Measurements from ENCODE around the gene IL17A. TPM values are rescaled to one million over a fixed set of nuclear protein-coding genes. Genes with fewer than 3 reads are reported as not detected.

IL17A gene
- total RNA-seq, 1 experiment from 2014 or later = not detected

DNA sequence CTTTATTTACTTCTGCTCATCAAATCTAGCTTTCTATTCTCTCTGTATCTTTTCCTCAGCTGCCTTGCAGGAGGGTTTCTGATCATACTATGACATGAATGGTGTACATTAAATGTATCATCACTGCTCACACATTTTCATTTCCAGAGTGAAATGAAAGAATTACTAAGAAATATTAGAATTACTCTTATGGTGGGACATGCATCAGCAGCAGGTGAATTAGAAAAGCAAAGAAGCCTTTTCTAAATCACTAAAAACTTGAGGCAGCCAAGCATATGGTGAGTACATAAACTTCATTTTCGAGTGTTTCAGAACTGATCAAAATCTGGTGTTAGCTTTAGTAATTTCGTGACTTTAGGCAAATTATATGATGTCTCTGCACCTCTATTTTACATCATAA, 23.6 kb downstream of the IL17A start (continued):
- TF ChIP-seq, protein P1, sequence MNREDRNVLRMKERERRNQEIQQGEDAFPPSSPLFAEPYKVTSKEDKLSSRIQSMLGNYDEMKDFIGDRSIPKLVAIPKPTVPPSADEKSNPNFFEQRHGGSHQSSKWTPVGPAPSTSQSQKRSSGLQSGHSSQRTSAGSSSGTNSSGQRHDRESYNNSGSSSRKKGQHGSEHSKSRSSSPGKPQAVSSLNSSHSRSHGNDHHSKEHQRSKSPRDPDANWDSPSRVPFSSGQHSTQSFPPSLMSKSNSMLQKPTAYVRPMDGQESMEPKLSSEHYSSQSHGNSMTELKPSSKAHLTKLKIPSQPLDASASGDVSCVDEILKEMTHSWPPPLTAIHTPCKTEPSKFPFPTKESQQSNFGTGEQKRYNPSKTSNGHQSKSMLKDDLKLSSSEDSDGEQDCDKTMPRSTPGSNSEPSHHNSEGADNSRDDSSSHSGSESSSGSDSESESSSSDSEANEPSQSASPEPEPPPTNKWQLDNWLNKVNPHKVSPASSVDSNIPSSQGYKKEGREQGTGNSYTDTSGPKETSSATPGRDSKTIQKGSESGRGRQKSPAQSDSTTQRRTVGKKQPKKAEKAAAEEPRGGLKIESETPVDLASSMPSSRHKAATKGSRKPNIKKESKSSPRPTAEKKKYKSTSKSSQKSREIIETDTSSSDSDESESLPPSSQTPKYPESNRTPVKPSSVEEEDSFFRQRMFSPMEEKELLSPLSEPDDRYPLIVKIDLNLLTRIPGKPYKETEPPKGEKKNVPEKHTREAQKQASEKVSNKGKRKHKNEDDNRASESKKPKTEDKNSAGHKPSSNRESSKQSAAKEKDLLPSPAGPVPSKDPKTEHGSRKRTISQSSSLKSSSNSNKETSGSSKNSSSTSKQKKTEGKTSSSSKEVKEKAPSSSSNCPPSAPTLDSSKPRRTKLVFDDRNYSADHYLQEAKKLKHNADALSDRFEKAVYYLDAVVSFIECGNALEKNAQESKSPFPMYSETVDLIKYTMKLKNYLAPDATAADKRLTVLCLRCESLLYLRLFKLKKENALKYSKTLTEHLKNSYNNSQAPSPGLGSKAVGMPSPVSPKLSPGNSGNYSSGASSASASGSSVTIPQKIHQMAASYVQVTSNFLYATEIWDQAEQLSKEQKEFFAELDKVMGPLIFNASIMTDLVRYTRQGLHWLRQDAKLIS (CRISPR knock-in tag; IDR thresholded peaks at IDR 0.05; ENCODE audit: borderline replicate concordance) = no peak

- H3K4me1 Mint-ChIP-seq = peaks cover 14% of the 10 kb centered on the region
- H3K4me3 Mint-ChIP-seq = no peak overlapping the region
- no peaks in the 10 kb centered on the region for H3K27me3 Mint-ChIP-seq (ENCODE audit: low read depth)
- H3K36me3 Mint-ChIP-seq = no peaks in the 10 kb centered on the region
- POLR2A ChIA-PET = no interaction called here
- H3K9me3 Mint-ChIP-seq = peaks cover 6% of the 10 kb centered on the region
- ATAC-seq = no peak
- CTCF ChIA-PET = no interaction called here
- no peak for DNase-seq (ENCODE audit: low spot score)
- TF ChIP-seq NFE2L1 (CRISPR knock-in tag; IDR thresholded peaks at IDR 0.05) = no peak
- TF ChIP-seq SMAD3 (CRISPR knock-in tag; IDR thresholded peaks at IDR 0.05; ENCODE audit: borderline replicate concordance) = no peak
- TF ChIP-seq TP53 (CRISPR knock-in tag; IDR thresholded peaks at IDR 0.05) = no peak
- no peak for TF ChIP-seq ATF6 (CRISPR knock-in tag; IDR thresholded peaks at IDR 0.05)
- no peak for TF ChIP-seq SMAD4 (CRISPR knock-in tag; IDR thresholded peaks at IDR 0.05)
- TF ChIP-seq, protein P2, sequence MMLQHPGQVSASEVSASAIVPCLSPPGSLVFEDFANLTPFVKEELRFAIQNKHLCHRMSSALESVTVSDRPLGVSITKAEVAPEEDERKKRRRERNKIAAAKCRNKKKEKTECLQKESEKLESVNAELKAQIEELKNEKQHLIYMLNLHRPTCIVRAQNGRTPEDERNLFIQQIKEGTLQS (CRISPR knock-in tag; conservative IDR thresholded peaks at IDR 0.05) = no peak
- TF ChIP-seq CDX4 (CRISPR knock-in tag; IDR thresholded peaks at IDR 0.05; ENCODE audit: borderline replicate concordance) = no peak
- TF ChIP-seq, protein P3, sequence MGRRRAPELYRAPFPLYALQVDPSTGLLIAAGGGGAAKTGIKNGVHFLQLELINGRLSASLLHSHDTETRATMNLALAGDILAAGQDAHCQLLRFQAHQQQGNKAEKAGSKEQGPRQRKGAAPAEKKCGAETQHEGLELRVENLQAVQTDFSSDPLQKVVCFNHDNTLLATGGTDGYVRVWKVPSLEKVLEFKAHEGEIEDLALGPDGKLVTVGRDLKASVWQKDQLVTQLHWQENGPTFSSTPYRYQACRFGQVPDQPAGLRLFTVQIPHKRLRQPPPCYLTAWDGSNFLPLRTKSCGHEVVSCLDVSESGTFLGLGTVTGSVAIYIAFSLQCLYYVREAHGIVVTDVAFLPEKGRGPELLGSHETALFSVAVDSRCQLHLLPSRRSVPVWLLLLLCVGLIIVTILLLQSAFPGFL (CRISPR knock-in tag; IDR thresholded peaks at IDR 0.05; ENCODE audit: borderline replicate concordance) = no peak
- no peak for TF ChIP-seq ZNF416 (CRISPR knock-in tag; IDR thresholded peaks at IDR 0.05)
- no peak for TF ChIP-seq ZNF317 (CRISPR knock-in tag; IDR thresholded peaks at IDR 0.05; ENCODE audit: borderline replicate concordance, low read depth)
- no peak for TF ChIP-seq ETV6 (CRISPR knock-in tag; IDR thresholded peaks at IDR 0.05)
- TF ChIP-seq, protein P4, sequence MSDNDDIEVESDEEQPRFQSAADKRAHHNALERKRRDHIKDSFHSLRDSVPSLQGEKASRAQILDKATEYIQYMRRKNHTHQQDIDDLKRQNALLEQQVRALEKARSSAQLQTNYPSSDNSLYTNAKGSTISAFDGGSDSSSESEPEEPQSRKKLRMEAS (CRISPR knock-in tag; IDR thresholded peaks at IDR 0.05) = no peak
- no peak for TF ChIP-seq SP1 (CRISPR knock-in tag; conservative IDR thresholded peaks at IDR 0.05)
- no peak for TF ChIP-seq ATF2 (CRISPR knock-in tag; IDR thresholded peaks at IDR 0.05; ENCODE audit: borderline replicate concordance, low read depth)
- no peak for TF ChIP-seq GTF2I (CRISPR knock-in tag; conservative IDR thresholded peaks at IDR 0.05)
- TF ChIP-seq, protein P5, sequence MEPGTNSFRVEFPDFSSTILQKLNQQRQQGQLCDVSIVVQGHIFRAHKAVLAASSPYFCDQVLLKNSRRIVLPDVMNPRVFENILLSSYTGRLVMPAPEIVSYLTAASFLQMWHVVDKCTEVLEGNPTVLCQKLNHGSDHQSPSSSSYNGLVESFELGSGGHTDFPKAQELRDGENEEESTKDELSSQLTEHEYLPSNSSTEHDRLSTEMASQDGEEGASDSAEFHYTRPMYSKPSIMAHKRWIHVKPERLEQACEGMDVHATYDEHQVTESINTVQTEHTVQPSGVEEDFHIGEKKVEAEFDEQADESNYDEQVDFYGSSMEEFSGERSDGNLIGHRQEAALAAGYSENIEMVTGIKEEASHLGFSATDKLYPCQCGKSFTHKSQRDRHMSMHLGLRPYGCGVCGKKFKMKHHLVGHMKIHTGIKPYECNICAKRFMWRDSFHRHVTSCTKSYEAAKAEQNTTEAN (CRISPR knock-in tag; IDR thresholded peaks at IDR 0.05) = no peak
- TF ChIP-seq ZNF219 (CRISPR knock-in tag; IDR thresholded peaks at IDR 0.05; ENCODE audit: borderline replicate concordance) = no peak
- TF ChIP-seq, protein P6, sequence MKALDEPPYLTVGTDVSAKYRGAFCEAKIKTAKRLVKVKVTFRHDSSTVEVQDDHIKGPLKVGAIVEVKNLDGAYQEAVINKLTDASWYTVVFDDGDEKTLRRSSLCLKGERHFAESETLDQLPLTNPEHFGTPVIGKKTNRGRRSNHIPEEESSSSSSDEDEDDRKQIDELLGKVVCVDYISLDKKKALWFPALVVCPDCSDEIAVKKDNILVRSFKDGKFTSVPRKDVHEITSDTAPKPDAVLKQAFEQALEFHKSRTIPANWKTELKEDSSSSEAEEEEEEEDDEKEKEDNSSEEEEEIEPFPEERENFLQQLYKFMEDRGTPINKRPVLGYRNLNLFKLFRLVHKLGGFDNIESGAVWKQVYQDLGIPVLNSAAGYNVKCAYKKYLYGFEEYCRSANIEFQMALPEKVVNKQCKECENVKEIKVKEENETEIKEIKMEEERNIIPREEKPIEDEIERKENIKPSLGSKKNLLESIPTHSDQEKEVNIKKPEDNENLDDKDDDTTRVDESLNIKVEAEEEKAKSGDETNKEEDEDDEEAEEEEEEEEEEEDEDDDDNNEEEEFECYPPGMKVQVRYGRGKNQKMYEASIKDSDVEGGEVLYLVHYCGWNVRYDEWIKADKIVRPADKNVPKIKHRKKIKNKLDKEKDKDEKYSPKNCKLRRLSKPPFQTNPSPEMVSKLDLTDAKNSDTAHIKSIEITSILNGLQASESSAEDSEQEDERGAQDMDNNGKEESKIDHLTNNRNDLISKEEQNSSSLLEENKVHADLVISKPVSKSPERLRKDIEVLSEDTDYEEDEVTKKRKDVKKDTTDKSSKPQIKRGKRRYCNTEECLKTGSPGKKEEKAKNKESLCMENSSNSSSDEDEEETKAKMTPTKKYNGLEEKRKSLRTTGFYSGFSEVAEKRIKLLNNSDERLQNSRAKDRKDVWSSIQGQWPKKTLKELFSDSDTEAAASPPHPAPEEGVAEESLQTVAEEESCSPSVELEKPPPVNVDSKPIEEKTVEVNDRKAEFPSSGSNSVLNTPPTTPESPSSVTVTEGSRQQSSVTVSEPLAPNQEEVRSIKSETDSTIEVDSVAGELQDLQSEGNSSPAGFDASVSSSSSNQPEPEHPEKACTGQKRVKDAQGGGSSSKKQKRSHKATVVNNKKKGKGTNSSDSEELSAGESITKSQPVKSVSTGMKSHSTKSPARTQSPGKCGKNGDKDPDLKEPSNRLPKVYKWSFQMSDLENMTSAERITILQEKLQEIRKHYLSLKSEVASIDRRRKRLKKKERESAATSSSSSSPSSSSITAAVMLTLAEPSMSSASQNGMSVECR (CRISPR knock-in tag; IDR thresholded peaks at IDR 0.05; ENCODE audit: borderline replicate concordance) = no peak
- H3K27ac Mint-ChIP-seq = no peak overlapping the region
These were observed 24.1 kb downstream of the IL17A start for GRCh38 chr6:52210227-52210626.
